HUES48 (cell line): Measurements from ENCODE around the gene KCTD1.

Experiments
- H3K27ac ChIP-seq: one replicate; pipeline ENCODE4 v1.7.0; 2013; ENCODE audit warnings: low read depth, low read length, inconsistent platforms
- H3K27me3 ChIP-seq: 2 replicates; pipeline ENCODE4 v1.6.1; 2013; ENCODE audit warnings: mild to moderate bottlenecking, low read length; ENCODE audit not compliant: control insufficient read depth, insufficient read depth
- H3K36me3 ChIP-seq: 2 replicates; pipeline ENCODE4 v1.6.1; 2013; ENCODE audit warnings: low read length; ENCODE audit not compliant: control insufficient read depth, insufficient read depth
- H3K4me1 ChIP-seq: 2 replicates; pipeline ENCODE4 v1.6.1; 2013; ENCODE audit warnings: mild to moderate bottlenecking, low read length; ENCODE audit not compliant: control insufficient read depth, insufficient read depth
- H3K4me3 ChIP-seq: 2 replicates; pipeline ENCODE4 v1.5.1; 2013; ENCODE audit warnings: mild to moderate bottlenecking, low read depth, low read length
- H3K9ac ChIP-seq: 2 replicates; pipeline ENCODE4 v1.6.1; 2013; ENCODE audit warnings: mild to moderate bottlenecking, low read depth, low read length, moderate library complexity
- H3K9me3 ChIP-seq: 2 replicates; pipeline ENCODE4 v1.6.1; 2013; ENCODE audit warnings: low read length; ENCODE audit not compliant: control insufficient read depth, insufficient read depth

KCTD1 gene

GRCh38 chr18:26493021-26493420 is 55.3 kb downstream of the KCTD1 start:
- 0 out of 2 replicates have a peak, but pooled peaks cover 3% of the 10 kb centered on the region for H3K4me1 ChIP-seq
- H3K27me3 ChIP-seq = no peaks in the 10 kb centered on the region
- no peaks in the 10 kb centered on the region; the same call in 1 of the 2 replicates for H3K36me3 ChIP-seq
- H3K9ac ChIP-seq = no peak overlapping the region
- no peaks in the 10 kb centered on the region for H3K9me3 ChIP-seq
- no peak overlapping the region for H3K27ac ChIP-seq
- H3K4me3 ChIP-seq = no peak overlapping the region

- Histone ChIP-seq H3K9ac (no peak overlapping the region), H3K27ac (no peak overlapping the region), H3K4me1 (0 out of 2 replicates have a peak, but pooled peaks cover 3% of the 10 kb centered on the region)
Observed at GRCh38 chr18:26491194-26491816, 57.0 kb downstream of the KCTD1 start.

GRCh38 chr18:26489881-26490280 is 58.5 kb downstream of the KCTD1 start:
- Histone ChIP-seq H3K36me3 (no peaks in the 10 kb centered on the region), H3K4me1 (0 out of 2 replicates have a peak, but pooled peaks cover 3% of the 10 kb centered on the region), H3K9ac (no peak overlapping the region), H3K27ac (no peak overlapping the region), H3K9me3 (no peaks in the 10 kb centered on the region), H3K27me3 (no peaks in the 10 kb centered on the region), H3K4me3 (no peak overlapping the region)

More at GRCh38 chr18:26491194-26491816, 57.0 kb downstream of the KCTD1 start:
- Histone ChIP-seq H3K4me3 (no peak overlapping the region), H3K9me3 (no peaks in the 10 kb centered on the region), H3K36me3 (no peaks in the 10 kb centered on the region), H3K27me3 (no peaks in the 10 kb centered on the region)

GRCh38 chr18:26489191-26489590 is 59.2 kb downstream of the KCTD1 start:
- no peaks in the 10 kb centered on the region for H3K9me3 ChIP-seq
- H3K4me3 ChIP-seq = no peak overlapping the region
- no peak overlapping the region for H3K27ac ChIP-seq
- no peak overlapping the region for H3K9ac ChIP-seq
- H3K36me3 ChIP-seq = no peaks in the 10 kb centered on the region
- H3K27me3 ChIP-seq = no peaks in the 10 kb centered on the region
- H3K4me1 ChIP-seq = 0 out of 2 replicates have a peak, but pooled peaks cover 3% of the 10 kb centered on the region

- Histone ChIP-seq H3K27ac (no peak overlapping the region), H3K4me3 (no peak overlapping the region), H3K27me3 (no peaks in the 10 kb centered on the region), H3K36me3 (no peaks in the 10 kb centered on the region), H3K9ac (no peak overlapping the region), H3K4me1 (0 out of 2 replicates have a peak, but pooled peaks cover 3% of the 10 kb centered on the region), H3K9me3 (no peaks in the 10 kb centered on the region)
Observed at GRCh38 chr18:26488417-26489009, 59.8 kb downstream of the KCTD1 start.

GRCh38 chr18:26487437-26487836 is 60.9 kb downstream of the KCTD1 start:
- Histone ChIP-seq H3K27ac (no peak overlapping the region), H3K27me3 (no peaks in the 10 kb centered on the region), H3K9me3 (no peaks in the 10 kb centered on the region), H3K4me3 (no peak overlapping the region), H3K9ac (no peak overlapping the region), H3K4me1 (peaks cover 8% of the 10 kb centered on the region), H3K36me3 (no peaks in the 10 kb centered on the region)

- H3K27me3 ChIP-seq = no peaks in the 10 kb centered on the region
- H3K36me3 ChIP-seq = no peaks in the 10 kb centered on the region
- H3K4me1 ChIP-seq = peaks cover 36% of the 10 kb centered on the region
- H3K9ac ChIP-seq = no peak overlapping the region
- H3K4me3 ChIP-seq = no peak overlapping the region
- no peak overlapping the region for H3K27ac ChIP-seq
- no peaks in the 10 kb centered on the region for H3K9me3 ChIP-seq
Observed at GRCh38 chr18:26483633-26484032, 64.7 kb downstream of the KCTD1 start.

GRCh38 chr18:26482569-26482968 is 65.8 kb downstream of the KCTD1 start:
- Histone ChIP-seq H3K27me3 (no peaks in the 10 kb centered on the region), H3K4me3 (no peak overlapping the region), H3K27ac (no peak overlapping the region), H3K9ac (no peak overlapping the region), H3K9me3 (no peaks in the 10 kb centered on the region), H3K36me3 (no peaks in the 10 kb centered on the region), H3K4me1 (peaks cover 44% of the 10 kb centered on the region)

- no peak overlapping the region for H3K9ac ChIP-seq
- no peak overlapping the region for H3K27ac ChIP-seq
- no peak overlapping the region for H3K4me3 ChIP-seq
- H3K27me3 ChIP-seq = no peaks in the 10 kb centered on the region
- peaks cover 44% of the 10 kb centered on the region for H3K4me1 ChIP-seq
- no peaks in the 10 kb centered on the region for H3K36me3 ChIP-seq
- H3K9me3 ChIP-seq = no peaks in the 10 kb centered on the region
Observed at GRCh38 chr18:26480897-26481795, 67.2 kb downstream of the KCTD1 start.

GRCh38 chr18:26479681-26480079 is 68.7 kb downstream of the KCTD1 start:
- H3K27me3 ChIP-seq = no peaks in the 10 kb centered on the region
- H3K27ac ChIP-seq = peak overlapping the region; percentile 72
- H3K9me3 ChIP-seq = no peaks in the 10 kb centered on the region
- peaks cover 44% of the 10 kb centered on the region for H3K4me1 ChIP-seq
- H3K9ac ChIP-seq = no peak overlapping the region
- H3K4me3 ChIP-seq = no peak overlapping the region
- no peaks in the 10 kb centered on the region for H3K36me3 ChIP-seq
